Colon (tissue), 2 donors: ENCODE results near the gene PBOV1.

ENCODE experiments used
- FAIRE-seq: peaks from 2 replicates; lab custom pipeline; 2012; peaks lifted over from hg19 to GRCh38; lab: Jason Lieb, UNC
- donor health status: control.
- donor health status: control.

Gene PBOV1

DNA sequence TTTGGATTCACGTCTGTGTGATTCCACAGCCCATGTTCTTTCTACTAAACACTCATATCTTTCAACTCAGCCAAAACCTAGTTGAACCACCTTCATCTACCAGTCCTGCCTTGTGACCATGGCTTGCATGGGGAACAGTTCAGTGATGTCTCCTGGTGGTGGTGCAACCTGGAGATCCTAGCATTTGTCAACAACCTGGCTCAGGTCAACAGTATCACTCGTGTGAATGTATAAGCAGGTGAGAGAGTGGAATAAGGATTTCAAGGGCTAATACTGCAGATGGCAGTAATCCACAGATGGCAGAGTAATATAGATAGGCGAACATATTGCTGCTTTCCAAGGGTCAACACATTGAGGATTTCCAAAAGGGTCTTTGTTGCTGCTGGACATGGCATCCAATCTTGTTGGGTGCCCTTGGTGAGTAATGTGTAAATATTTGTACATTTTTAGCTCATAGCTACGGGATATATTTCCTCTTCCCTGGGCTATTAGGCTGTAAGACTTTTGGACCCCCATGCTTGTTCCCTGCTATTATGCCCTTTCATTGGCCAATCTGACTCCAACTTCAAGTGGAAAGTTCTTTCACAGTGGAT, 13.4 kb downstream of the PBOV1 start:
- no peak for FAIRE-seq

DNA sequence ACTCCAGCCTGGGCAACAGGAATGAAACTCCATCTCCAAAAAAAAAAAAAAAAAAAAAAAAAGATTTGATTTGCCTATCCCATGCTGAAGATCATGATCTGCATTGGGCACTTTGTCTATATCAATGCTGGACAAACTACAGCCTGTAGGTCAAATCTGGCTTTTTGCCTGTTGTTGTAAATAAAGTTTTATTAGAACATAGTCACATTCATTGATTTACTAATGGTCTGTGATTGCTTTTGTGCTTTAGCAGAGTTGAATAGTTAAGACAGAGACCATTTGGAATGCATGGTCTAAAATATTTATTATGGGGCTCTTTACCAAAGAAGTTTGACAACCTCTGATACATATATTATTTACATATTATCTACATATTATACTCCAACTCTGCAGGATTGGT, 14.0 kb downstream of the PBOV1 start:
- FAIRE-seq = no peak

DNA sequence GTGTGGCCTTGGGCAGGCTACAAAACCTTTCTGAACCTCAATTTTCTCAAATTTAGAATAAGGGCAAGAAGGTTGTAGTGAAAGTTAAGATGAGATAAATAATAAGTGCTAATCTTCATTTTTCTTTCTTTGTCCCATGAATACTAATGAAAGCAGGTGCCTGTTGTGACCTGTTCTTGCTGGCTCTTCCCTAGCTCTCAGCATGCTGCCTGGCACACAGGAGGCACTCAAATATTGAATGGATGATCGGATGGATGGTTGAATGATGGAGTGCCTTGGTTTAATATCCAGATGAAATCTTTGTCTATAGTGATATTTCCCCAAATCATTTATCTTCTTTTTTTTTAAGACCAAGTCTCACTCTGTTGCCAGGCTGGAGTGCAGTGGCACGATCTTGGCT, 15.0 kb downstream of the PBOV1 start:
- FAIRE-seq = no peak

DNA sequence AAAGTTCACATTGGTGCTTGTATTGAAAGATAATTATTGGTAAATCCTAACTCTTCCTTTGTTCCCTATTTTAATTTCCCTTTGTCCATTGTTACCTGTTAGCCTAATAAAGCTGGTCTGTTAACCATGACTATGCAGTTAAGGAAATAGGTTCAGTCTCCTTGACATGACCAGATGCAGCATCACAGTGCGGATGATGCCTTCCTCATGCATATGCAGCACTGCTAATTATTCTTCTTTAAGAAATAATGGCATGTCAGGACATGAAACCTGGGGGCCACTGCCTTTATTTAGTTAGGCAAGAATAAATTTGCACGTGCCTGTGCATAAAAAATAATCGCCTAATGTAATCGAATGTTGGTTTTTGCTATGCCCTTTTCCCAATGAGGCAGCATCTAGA, 16.5 kb downstream of the PBOV1 start:
- no peak for FAIRE-seq

DNA sequence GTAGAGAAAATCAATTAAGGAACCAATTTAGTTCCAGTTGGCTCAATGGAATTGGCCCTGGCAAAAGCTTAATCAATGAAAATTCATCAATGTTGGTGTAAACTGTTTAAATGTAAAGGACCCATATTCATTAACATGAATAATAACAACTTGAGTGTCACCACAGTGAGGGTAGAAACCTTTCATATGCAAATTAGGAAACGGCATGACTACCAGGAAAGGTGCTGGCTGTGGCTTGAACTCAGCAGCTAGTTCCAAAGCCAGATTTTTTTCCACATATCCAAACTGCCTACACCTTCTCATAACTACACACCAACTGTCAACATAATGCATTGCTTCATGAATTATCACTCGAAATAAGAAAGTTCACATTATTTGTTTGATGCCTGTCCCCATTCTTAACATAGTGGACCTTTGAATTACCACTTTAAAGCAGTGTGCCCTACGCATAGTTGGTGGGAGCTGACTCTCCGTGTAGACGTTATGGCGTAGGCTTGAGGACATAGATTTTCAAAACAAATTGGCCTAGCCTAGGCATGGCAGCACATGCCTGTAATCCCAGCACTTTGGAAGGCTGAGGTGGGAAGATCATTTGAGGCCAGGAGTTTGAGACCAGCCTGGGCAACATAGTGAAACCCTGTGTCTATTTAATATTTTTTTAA, 19.7 kb downstream of the PBOV1 start:
- no peak for FAIRE-seq

DNA sequence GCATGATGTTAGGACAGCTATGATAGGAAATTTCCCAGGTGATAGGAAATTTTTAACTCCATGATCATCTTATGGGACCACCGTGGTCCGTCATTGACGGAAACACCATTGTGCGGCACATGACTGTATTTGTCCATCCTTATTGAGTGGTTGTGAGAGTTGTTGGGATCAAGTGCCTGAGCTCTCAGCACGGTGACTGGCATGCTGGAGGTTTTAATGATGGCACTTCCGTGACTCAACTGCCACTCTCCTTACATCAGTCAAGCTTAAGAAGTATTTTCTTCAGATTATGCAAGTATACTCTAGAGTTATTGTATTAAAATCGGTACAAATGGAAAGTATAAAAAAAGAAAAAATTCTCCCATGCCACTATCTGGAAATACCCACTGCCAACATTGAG, 20.7 kb downstream of the PBOV1 start:
- no peak for FAIRE-seq

DNA sequence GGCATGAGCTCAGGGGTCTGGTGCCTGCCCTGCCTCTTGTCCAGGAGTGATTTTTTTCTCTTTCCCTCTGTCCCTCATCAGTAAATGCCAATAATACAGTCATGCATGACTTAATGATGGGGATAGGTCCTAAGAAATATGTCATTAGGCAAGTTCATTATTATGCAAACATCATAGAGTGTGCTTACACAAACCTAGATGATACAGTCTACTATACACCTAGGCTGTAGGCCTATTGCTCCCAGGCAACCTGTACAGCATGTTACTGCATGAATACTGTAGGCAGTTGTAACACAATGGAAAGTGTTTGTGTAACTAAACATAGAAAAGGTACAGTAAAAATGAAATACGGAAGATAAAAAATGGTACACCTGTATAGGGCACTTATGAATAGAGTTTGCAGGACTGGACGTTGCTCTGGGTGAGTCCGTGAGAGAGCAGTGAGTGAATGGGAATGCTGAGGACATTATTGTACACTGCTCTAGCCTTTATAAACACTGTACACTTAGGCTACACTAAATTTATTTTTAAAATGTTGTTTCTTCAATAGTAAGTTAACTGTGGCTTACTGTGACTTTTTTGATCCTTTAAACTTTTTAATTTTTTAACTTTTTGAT, 22.1 kb downstream of the PBOV1 start:
- FAIRE-seq = no peak

DNA sequence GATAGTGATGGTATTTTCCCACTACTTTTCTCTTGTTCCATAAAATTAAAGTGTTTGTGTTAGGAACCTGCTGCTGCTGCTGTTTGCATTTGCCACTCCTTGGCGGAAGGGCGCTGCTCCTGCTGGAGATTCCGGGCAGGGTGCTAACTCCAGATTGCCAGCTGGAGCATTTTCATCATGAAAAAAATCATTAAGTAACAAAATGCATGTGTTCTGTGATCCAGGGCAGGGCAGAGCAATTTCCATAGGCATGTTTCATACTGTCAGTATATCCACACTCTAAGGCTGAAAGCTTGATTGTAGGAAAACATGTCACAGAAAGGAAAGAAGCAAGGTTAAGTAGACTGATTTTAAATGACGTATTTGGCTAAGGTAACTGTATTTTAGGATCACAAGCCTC, 24.0 kb downstream of the PBOV1 start:
- FAIRE-seq = no peak

DNA sequence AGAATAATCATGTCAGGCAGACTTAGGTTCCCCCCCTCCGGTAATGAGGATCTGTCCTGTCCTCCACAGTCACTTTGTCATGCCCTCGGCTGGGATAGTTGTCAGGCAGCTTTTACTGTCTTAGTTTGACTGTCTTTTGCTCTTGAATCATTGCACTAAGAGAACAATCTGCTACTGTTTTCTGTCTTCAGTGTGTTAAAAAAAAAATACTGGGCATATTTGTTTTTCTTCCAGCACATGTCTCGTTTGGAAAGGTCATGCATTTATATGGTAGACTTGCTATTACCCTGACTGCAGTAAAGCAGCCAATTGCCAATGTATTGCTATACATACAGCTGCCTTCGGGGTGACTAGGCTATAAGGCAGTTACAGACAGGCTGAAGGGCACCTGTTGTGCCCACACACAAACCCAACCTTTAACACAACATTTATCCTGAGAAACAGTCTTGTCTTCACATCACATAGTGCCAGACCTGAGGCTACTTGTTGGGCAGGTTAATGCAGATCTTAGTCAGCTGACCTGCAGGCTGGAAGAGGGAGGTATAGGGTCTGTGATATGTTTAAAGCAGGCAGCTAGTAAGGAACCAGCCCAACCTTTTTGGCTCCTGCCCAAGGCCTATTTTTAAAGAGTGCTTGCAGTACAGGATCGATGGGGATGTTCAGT, 29.9 kb downstream of the PBOV1 start:
- no peak for FAIRE-seq

DNA sequence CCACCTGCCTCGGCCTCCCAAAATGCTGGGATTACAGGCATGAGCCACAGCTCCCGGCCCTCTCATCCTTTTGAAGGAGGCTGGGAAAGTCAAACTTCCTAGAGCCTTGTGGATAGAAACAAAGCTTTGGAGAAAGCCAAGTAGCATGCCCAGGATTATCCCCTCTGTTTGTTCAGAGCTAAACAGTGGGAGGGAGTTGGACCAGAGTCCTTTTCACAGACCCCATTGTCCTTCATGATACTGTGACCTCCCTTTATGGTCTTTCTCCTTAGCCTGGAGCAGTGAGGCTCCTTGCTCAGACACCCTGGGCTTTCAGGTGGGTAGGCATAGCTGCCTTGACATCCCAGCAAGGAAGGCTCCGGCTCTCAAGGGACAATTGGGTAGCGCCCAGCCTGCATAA, 31.1 kb downstream of the PBOV1 start:
- no peak for FAIRE-seq

DNA sequence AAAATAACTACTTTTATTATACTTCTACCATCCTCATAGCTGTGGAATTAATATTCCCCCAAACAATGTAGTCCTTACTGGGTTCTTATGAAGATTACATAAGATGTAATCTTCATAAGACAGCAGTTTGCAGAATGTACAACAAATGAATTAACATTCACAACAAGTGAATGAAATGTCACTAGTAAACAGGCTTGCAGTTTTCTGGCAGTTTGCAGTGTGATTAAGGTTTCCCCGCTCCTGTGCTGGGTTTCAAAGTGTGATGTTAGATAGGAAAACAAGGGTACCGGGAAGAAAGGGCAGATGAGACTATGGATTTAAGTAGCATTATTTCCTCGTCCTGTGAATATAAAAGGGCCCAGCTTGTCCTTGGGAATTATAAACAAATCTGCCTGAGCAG, 34.1 kb downstream of the PBOV1 start:
- FAIRE-seq = no peak

DNA sequence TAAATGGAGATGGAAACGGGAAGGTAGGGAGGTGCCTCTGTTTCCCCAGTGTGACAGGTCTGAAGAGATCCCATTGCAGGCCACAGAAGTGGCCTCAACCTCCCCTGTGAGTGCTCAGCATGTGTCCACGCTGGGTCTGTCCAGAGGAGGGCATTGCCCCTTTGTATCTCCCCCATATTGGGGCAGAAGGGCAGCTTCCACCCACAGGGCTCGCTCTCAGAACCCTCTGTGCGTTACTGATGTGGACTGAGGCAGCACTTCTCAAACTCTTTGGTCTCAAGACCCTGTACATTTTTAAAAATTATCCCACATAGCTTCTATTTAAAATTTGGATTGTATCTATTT, 34.5 kb downstream of the PBOV1 start:
- no peak for FAIRE-seq

DNA sequence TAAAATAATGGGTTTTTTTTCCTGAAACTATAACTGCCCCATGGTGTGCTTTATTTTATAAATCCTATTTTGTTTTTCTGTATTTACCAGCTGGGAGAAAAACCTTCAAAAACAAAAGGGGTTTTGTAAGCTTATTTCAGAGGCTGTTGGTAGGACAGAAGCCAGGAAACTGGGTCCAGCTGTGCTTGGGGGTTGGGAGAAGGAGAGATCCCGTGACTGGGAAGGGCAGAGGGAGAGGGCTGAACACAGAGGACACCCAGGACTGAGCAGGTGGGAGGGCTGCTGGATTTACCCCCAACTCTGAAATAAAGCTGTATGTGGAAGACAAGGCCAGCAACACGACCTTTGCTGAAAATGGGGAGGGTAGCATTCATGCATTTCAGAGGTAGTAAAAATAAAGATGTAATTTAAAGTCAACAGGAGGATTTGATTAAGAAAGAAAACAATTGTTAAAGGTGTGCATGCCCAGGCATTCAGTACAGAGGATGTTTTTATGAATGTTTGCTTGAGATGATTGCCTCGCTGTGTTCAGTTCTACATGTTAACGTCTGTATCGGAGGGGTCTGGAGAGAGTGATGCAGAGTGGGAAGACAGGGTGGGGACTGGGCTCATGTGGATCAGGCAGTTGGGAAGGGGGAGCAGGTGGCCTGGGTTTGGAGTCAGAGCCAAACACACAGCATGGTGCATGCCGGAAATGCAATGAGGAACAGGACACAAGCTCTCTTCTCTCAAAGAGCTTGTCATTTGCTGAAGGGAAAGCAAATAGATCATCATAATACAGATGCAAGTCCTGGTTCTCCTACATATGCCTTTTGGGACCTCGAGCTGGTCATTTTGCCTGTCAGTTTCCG, 35.1 kb downstream of the PBOV1 start:
- no peak for FAIRE-seq

DNA sequence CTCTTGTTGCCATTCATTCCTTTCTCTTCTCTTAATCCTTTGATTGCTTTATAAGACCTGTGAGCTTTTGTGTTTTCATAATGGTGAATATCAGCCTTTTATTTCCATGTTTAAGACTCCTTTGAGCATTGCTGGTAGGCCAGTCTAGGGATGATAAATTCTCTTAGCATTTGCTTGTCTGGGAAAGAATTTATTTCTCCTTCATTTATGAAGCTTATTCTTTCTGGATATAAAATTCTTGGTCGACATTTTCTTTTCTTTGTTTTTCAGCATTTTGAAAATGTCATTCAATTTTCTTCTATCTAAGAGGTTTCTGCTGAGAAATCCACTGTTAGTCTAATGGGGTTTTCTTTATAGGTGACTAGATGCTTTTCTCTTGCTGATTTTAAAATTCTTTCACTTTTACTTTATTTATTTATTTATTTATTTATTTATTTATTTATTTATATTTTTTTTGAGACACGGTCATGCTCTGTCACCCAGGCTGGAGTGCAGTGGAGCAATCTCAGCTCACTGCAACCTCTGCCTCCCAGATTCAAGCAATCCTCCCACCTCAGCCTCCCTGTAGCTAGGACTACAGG, 41.5 kb downstream of the PBOV1 start:
- no peak for FAIRE-seq

DNA sequence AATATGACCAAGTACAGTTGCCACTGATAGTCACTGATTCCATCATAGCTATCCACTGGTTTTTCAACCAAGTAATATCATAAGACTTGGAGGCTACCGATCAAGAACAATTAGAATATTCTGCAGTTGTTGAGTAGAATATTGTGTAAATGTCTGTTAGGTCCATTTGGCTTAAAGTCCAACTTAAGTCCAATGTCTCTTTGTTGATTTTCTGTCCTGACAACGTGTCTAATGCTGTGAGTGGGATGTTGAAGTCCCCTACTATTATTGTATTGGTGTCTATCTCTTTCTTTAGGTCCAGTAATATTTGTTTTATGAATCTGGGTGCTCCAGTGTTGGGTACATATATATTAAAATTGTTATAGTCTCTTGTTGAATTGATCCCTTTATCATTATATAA, 42.7 kb downstream of the PBOV1 start:
- FAIRE-seq = no peak
